A549 (cell line): ENCODE results near the gene ANKRD13C. TPM values are rescaled to one million over a fixed set of nuclear protein-coding genes. Genes with fewer than 3 reads are reported as not detected.
A peak's percentile ranks its signal among the peaks of the same experiment; 100 is the strongest.

ENCODE experiments used
- ATAC-seq, 2 experiments: fragments of 200-7000 bp in 1 of 2; fragments of >200 bp in 1 of 2; cut with Nextera tagmentation in 1 of 2; cut with Tn5 transposase in 1 of 2; 3 replicates each; pipeline versions ENCODE4 v1.8.0 to v1.9.1; 2018 to 2020; ENCODE audit warnings: mild to moderate bottlenecking in 1 of 2, moderate library complexity in 1 of 2
- CTCF ChIA-PET: fragments of 300-600 bp; sonication (Branson Sonifier 250); formaldehyde crosslinking; extraction: SDS; loops from one replicate; lab custom pipeline; 2021; ENCODE audit warnings: antibody characterized with exemption, inconsistent platforms; lab: Yijun Ruan, JAX
- POLR2A ChIA-PET: fragments of 350-600 bp; formaldehyde crosslinking; extraction: SDS; loops from one replicate; lab custom pipeline; 2021; ENCODE audit warnings: antibody characterized with exemption, inconsistent platforms; lab: Yijun Ruan, JAX
- DNase-seq, 2 experiments: peaks; one replicate each; pipeline versions ENCODE4 v3.0.0 to v3.0.0-alpha.2; 2011 to 2016; ENCODE audit warnings: low read depth in 1 of 2, low spot score in 1 of 2
- FAIRE-seq: peaks from 2 replicates; lab custom pipeline; 2011; peaks lifted over from hg19 to GRCh38; lab: Jason Lieb, UNC
- H3K27ac ChIP-seq, 2 experiments: fragments of >200 bp; sonication (Bioruptor Twin); formaldehyde crosslinking; 3 replicates each; pipeline ENCODE4 v1.5.1; 2016 to 2017
- H3K4me1 ChIP-seq: fragments of >200 bp; sonication (Bioruptor Twin); formaldehyde crosslinking; 3 replicates; pipeline ENCODE4 v1.6.1; 2016
- H3K4me2 ChIP-seq: fragments of >200 bp; sonication (Bioruptor Twin); formaldehyde crosslinking; 3 replicates; pipeline ENCODE4 v1.6.1; 2016
- H3K4me3 ChIP-seq: fragments of >200 bp; sonication (Bioruptor Twin); formaldehyde crosslinking; 3 replicates; pipeline ENCODE4 v1.5.1; 2016
- H3K9me3 ChIP-seq: fragments of >200 bp; sonication (Bioruptor Twin); formaldehyde crosslinking; 3 replicates; pipeline ENCODE4 v1.6.1; 2016
- ATOH8 ChIP-seq: fragments of 250-450 bp; sonication (Bioruptor Pico); IDR thresholded peaks from 2 replicates; pipeline ENCODE4 v1.5.0; 2020; ENCODE audit warnings: low read depth, mild to moderate bottlenecking, moderate library complexity
- CBX2 ChIP-seq: fragments of 200-600 bp; sonication (generic); IDR thresholded peaks from 2 replicates; pipeline ENCODE4 v1.6.1; 2016; ENCODE audit warnings: low read depth, mild to moderate bottlenecking, borderline replicate concordance
- CTCF ChIP-seq: fragments of >200 bp; sonication (Bioruptor Twin); formaldehyde crosslinking; IDR thresholded peaks from 3 replicates; pipeline ENCODE4 v1.5.1; 2016
- ELK1 ChIP-seq: fragments of 150-350 bp; IDR thresholded peaks from 2 replicates; pipeline ENCODE4 v1.6.1; 2014; ENCODE audit warnings: low read depth, mild to moderate bottlenecking, low read length
- FOSB ChIP-seq: fragments of 250-450 bp; sonication (Bioruptor Pico); IDR thresholded peaks from 2 replicates; pipeline ENCODE4 v1.5.0; 2020; ENCODE audit warnings: mild to moderate bottlenecking, moderate library complexity
- HDAC2 ChIP-seq: fragments of 200-600 bp; sonication (generic); IDR thresholded peaks from 2 replicates; pipeline ENCODE4 v1.6.1; 2016
- HES2 ChIP-seq: fragments of >200 bp; sonication (Bioruptor Twin); formaldehyde crosslinking; IDR thresholded peaks from 2 replicates; pipeline ENCODE4 v1.6.1; 2016
- HEYL ChIP-seq: fragments of 250-450 bp; sonication (Bioruptor Pico); IDR thresholded peaks from 2 replicates; pipeline ENCODE4 v1.8.0; 2021; ENCODE audit warnings: mild to moderate bottlenecking, moderate library complexity
- HOXB13 ChIP-seq: fragments of 250-450 bp; sonication (Bioruptor Pico); IDR thresholded peaks from 2 replicates; pipeline ENCODE4 v1.5.0; 2020; ENCODE audit warnings: low read depth, mild to moderate bottlenecking, moderate library complexity
- KDM5A ChIP-seq: fragments of 200-600 bp; sonication (generic); IDR thresholded peaks from 2 replicates; pipeline ENCODE4 v1.6.1; 2016; ENCODE audit warnings: antibody characterized with exemption, mild to moderate bottlenecking
- MAFK ChIP-seq: fragments of 450-650 bp; IDR thresholded peaks from 2 replicates; pipeline ENCODE4 v1.6.1; 2014; ENCODE audit not compliant: partially characterized antibody
- MAX ChIP-seq: IDR thresholded peaks from 2 replicates; pipeline ENCODE4 v1.6.1; 2012
- NFE2L2 ChIP-seq: fragments of 150-350 bp; conservative IDR thresholded peaks from 2 replicates; pipeline ENCODE4 v1.6.1; 2014; ENCODE audit warnings: low read length
- POLR2AphosphoS2 ChIP-seq: conservative IDR thresholded peaks from 2 replicates; pipeline ENCODE4 v1.6.1; 2012; ENCODE audit warnings: low read length, improper control_type of control experiment, inconsistent platforms
- REST ChIP-seq: fragments of 200-600 bp; sonication (generic); IDR thresholded peaks from 2 replicates; pipeline ENCODE4 v1.6.1; 2016; ENCODE audit warnings: antibody characterized with exemption, mild to moderate bottlenecking, moderate library complexity
- RFX5 ChIP-seq: fragments of 450-650 bp; IDR thresholded peaks from 2 replicates; pipeline ENCODE4 v1.7.1; 2014; ENCODE audit warnings: antibody characterized with exemption, mild to moderate bottlenecking, moderate library complexity
- RNF2 ChIP-seq: fragments of 200-600 bp; sonication (generic); IDR thresholded peaks from 2 replicates; pipeline ENCODE4 v1.6.1; 2016; ENCODE audit warnings: low read depth, mild to moderate bottlenecking, antibody characterized with exemption, moderate library complexity, borderline replicate concordance
- SMC3 ChIP-seq: fragments of >200 bp; sonication (Bioruptor Twin); formaldehyde crosslinking; IDR thresholded peaks from 3 replicates; pipeline ENCODE4 v1.6.1; 2018; ENCODE audit warnings: inconsistent platforms
- TFCP2L1 ChIP-seq: fragments of 250-450 bp; sonication (Bioruptor Pico); IDR thresholded peaks from 2 replicates; pipeline ENCODE4 v1.5.0; 2021; ENCODE audit warnings: mild to moderate bottlenecking
- ZNF302 ChIP-seq: fragments of 250-450 bp; sonication (Bioruptor Pico); IDR thresholded peaks from 2 replicates; pipeline ENCODE4 v1.9.0; 2021; ENCODE audit warnings: inconsistent platforms, mild to moderate bottlenecking, moderate library complexity
- WGBS: methylation state at CpG from one replicate; pipeline ENCODE4 v1.1.6; 2017; ENCODE audit errors: missing lambda C conversion rate; 5-methylcytosine and 5-hydroxymethylcytosine counted together
- polyA plus RNA-seq, 4 experiments: library from polyadenylated mRNA; depleted of rRNA in 3 of 4; stranded (reverse); fragments of >200 nt; fragmentation: RNase III in 1 of 4; extraction: RNeasy Plus Mini Kit Qiagen cat#74134 plus additional on column Dnase treatment in 1 of 4; gene quantifications; 2 replicates in 3 of 4; 3 replicates in 1 of 4; pipeline ENCODE4 v1.2.3, GENCODE V29; 2011 to 2017

ANKRD13C gene
- polyA plus RNA-seq, 2 of the 4 experiments (the other 2 are of a cell fraction) = 8.1 to 12.5 TPM

GRCh38 chr1:70231475-70231874, 123.0 kb downstream of the ANKRD13C start:
- ATAC-seq (no peak), FAIRE-seq (no peak), DNase-seq (no peak)
- TF ChIP-seq HES2 (no peak), MAFK (peak; percentile 85)
- WGBS = 87% methylated on average over 4 of the region's 4 CpGs
- Histone ChIP-seq H3K9me3 (no peaks in the 10 kb centered on the region), H3K4me2 (no peak overlapping the region), H3K27ac (no peak overlapping the region), H3K4me1 (peaks cover 20% of the 10 kb centered on the region; the same call in 2 of the 3 replicates), H3K4me3 (no peak overlapping the region)
- ChIA-PET CTCF (interaction anchor here (0.6 kb wide), 1 partner anchor 21 kb away, joined by 3 read pairs; no protein-coding TSS in a partner anchor), POLR2A (no interaction called here)

- Histone ChIP-seq H3K4me2 (no peak overlapping the region), H3K4me1 (peaks cover 39% of the 10 kb centered on the region), H3K27ac (no peak overlapping the region), H3K9me3 (no peaks in the 10 kb centered on the region), H3K4me3 (no peak overlapping the region)
- DNase-seq = no peak
- ChIA-PET CTCF (interaction anchor here (0.7 kb wide), 1 partner anchor 12 kb away, joined by 4 read pairs; no protein-coding TSS in a partner anchor), POLR2A (no interaction called here)
- TF ChIP-seq TFCP2L1 (no peak), KDM5A (no peak), CBX2 (no peak), HDAC2 (no peak), ZNF302 (CRISPR knock-in tag) (no peak), RNF2 (no peak), HEYL (CRISPR knock-in tag) (no peak), ELK1 (no peak), RFX5 (no peak), MAX (no peak), SMC3 (no peak)
- ATAC-seq = no peak
- WGBS = 85% methylated on average over 2 of the region's 2 CpGs
- FAIRE-seq = no peak
These were observed 125.9 kb downstream of the ANKRD13C start for GRCh38 chr1:70228670-70229069.

- TF ChIP-seq NFE2L2 (no peak), REST (no peak), CTCF (no peak), FOSB (no peak), HEYL (CRISPR knock-in tag) (no peak), ATOH8 (no peak), HOXB13 (no peak), POLR2AphosphoS2 (no peak)
- FAIRE-seq = no peak
These were observed 127.1 kb downstream of the ANKRD13C start for GRCh38 chr1:70227439-70227838.

More at GRCh38 chr1:70227439-70227838, 127.1 kb downstream of the ANKRD13C start:
- H3K4me1 ChIP-seq = peaks cover 52% of the 10 kb centered on the region
- H3K4me3 ChIP-seq = no peak overlapping the region
- no peaks in the 10 kb centered on the region for H3K9me3 ChIP-seq
- DNase-seq = no peak
- peak in 1 of 2 experiments; percentile 27; a peak in 1 of 6 replicates for ATAC-seq
- H3K27ac ChIP-seq = no peak overlapping the region
- no peak overlapping the region for H3K4me2 ChIP-seq
- WGBS = 85% methylated on average over 1 of the region's 1 CpG
- ChIA-PET CTCF (no interaction called here), POLR2A (no interaction called here)
